Mammary epithelial cell (primary cell): ENCODE data around the gene PRDX5.

Source experiments
- CTCF ChIP-seq, 2 donors: IDR thresholded peaks in 1 of 2; conservative IDR thresholded peaks in 1 of 2; 2 replicates each; pipeline ENCODE4 v1.5.1; 2011 to 2012; ENCODE audit warnings: inconsistent platforms in 2 of 2, low read length in 2 of 2, mild to moderate bottlenecking in 2 of 2, control low read depth in 1 of 2, low read depth in 1 of 2; ENCODE audit not compliant: insufficient read depth in 1 of 2; ENCODE audit errors: extremely low read depth in 1 of 2
- EZH2 ChIP-seq: IDR thresholded peaks from 2 replicates; pipeline ENCODE4 v1.6.1; 2012; ENCODE audit warnings: low read length, inconsistent platforms, borderline replicate concordance

GRCh38 chr11:64304032-64304315 lies 13.9 kb upstream of the PRDX5 start:
- TF ChIP-seq CTCF (conservative IDR thresholded peaks at IDR 0.05 in 1 of 2, IDR thresholded peaks at IDR 0.05 in 1 of 2; ENCODE audit: extremely low read depth in 1 of 2, insufficient read depth in 1 of 2, low read depth in 1 of 2, low read length in 2 of 2), result no peak
- no peak for TF ChIP-seq EZH2
